Stimulated activated CD4-positive, alpha-beta T cell treated with anti-CD3 and anti-CD28 coated beads, Interleukin-4, amount 100 ng/mL, for 4 hours (primary cell): ENCODE data around the gene EYA3.

ENCODE experiments used
- DNase-seq, 2 experiments: peaks; one replicate each; pipeline ENCODE4 v3.0.0-alpha.2; 2020

The EYA3 gene

GRCh38 chr1:28088168-28088961 is at the start of gene EYA3:
Gene EYA3 (minus strand): TSS chr1:28088610. CDS start chr1:28058026, 30,584 bp downstream.
- peak; percentile 99 for DNase-seq

- DNase-seq: no peak
These were observed 48.7 kb upstream of the EYA3 start for GRCh38 chr1:28136922-28137613.

DNA sequence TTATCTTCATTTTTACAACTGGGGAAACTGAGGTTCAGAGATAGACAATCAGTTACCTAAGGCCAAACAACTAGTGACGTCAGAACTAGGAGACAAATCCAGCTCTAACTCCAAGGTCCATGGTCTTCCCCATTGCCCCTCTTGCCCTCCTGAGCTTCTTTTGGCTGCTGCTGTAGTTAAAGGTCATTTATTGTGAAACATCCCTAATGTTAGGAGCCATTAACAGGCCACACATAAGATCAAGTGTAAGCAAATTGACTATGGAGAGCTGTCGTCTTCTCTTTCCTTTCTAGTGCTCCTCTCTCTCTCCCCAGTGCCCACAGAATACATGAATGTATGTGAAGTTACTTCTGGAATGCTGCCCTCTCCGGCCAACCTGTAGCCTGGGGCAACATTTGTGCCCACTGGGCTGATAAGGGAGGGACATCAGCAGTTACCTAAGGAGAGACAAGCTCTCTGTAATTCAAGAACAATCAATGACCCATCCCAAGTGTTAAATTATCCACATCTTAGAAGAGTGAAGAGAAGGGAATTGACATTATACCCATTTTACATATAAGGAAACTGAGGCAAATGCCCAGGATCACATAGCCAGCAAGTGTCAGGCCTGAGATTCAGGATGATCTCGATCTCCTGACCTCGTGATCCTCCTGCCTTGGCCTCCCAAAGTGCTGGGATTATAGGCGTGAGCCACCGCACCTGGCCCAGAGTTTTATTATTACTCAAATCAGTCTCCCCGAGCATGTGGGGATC is 47.9 kb upstream of the EYA3 start:
- DNase-seq: no peak

GRCh38 chr1:28135371-28136168 is 47.2 kb upstream of the EYA3 start:
- DNase-seq: no peak

GRCh38 chr1:28134651-28135207 is 46.3 kb upstream of the EYA3 start:
- DNase-seq: no peak

DNA sequence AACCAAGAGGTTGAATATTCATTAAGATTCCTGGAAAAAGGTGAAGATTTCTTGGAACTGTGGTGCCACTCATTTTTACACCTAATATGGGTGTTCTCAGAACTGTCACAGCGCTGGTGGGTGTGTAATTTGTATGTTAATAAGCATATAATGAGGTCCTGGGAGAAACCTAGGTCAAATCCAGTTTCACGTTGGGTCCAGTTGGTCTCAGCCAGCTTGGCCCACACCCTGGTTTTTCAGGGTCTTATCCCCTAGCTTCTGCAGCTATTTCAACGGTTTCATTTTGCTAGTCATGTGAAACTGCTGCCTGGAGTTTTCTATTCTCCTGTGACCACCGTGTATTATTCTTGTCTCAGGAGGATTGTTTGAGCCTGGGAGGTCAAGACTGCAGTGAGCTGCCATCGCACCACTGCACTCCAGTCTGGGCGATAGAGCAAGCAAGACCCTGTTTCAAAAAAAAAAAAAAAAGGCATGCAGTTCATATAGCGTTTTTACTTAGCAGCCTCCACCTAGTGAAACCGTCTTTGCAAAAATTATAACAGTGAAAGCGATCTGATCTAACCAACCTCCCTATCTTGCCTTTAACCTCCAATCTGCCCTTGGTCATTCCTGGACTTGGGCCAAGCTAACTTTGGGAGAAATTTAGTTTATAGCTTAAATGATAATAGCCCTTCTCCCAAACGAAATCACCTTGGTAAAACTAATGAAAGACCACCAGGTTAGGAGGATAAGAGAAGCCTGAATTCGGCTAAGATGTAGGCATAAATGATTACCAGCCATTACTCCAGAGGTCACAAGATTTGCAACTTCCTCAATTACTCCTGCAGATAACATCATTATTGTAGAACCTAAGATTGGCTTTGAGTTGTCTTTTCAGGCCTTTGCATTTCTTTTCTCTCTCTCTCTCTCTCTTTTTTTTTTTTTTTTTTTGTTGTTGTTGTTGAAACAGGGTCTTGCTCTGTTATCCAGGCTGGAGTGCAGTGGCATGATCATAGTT is 44.1 kb upstream of the EYA3 start:
- DNase-seq: no peak

DNA sequence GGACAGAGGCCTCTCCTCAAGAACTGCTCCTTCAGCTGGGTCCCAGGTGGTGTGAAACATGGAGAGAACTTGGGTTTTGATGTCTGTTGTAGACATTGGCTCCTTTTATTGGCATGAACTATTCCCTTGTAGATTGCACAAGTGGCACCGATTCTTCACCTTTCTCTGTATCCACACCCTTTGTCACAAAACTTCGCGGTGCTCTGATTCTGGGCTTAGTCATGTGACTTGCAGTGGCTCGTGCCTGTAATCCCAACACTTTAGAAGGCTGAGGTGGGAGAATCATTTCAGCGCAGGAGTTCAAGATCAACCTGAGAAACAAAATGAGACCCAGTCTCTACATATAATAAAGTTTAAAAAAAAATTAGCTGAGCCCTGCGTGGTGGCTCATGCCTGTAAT is 42.5 kb upstream of the EYA3 start:
- no peak for DNase-seq

DNA sequence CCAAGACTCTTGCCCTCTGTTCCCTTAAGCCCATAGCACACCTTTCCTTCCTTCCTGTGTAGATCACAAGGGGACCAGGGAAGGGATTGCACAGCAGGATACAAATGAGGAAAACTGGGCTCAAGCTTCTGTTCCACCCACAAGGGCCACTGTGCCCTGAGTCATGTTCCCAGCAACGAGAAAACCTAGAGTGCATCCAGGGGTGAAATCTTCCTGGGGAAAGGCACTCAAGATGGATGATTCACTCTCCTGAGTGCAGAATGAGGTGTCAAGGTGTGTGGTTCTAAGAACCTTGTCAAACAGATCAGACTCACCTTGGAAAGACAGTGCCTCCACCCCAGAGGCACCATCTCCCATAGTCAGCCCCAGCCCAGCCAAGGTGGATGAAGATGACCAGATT is 40.7 kb upstream of the EYA3 start:
- DNase-seq: no peak

GRCh38 chr1:28127617-28128257 is 39.3 kb upstream of the EYA3 start:
- DNase-seq: no peak

GRCh38 chr1:28126783-28127490 is 38.5 kb upstream of the EYA3 start:
- DNase-seq: no peak

GRCh38 chr1:28126212-28126611 is 37.8 kb upstream of the EYA3 start:
- no peak for DNase-seq

DNA sequence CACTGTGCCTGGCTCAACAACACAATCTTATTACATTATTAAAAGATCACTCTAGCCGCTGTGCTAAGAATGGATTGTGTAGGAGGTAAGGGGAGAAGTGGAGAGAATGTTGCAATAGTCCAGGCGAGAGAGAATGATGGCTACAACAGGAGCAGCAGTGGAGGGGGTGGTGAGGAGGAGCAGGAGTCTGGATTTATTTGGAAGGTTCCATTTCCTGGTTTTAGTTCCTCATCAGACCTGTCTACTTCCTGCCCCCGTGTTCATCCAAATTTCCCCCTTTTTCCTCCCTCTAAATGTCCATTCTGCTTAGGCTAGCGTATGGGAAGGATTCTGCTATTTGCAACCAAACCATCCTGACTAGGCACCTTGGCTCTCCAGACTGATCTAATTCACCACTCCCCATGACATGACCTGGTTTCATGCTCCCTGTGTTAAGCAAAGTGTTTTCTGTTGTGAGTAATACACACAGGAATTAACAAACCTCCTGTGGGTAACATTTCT is 35.1 kb upstream of the EYA3 start:
- DNase-seq: no peak

DNA sequence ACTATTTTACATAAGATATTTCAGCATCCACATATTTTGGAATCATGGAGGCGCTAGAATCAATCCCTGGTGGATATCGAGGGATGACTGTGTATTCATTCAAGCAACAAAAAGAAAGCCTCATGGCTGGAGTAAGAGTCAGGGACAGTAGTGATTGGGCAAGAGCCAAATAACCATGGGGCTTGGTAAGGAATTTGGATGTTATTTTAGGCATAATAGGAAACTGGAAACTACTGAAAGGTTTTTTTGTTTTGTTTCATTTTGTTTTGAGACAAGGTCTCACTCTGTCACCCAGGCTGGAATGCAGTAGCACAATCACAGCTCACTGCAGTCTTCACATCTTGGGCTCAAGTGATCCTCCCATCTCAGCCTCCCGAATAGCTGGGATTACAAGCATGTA is 33.8 kb upstream of the EYA3 start:
- no peak for DNase-seq

DNA sequence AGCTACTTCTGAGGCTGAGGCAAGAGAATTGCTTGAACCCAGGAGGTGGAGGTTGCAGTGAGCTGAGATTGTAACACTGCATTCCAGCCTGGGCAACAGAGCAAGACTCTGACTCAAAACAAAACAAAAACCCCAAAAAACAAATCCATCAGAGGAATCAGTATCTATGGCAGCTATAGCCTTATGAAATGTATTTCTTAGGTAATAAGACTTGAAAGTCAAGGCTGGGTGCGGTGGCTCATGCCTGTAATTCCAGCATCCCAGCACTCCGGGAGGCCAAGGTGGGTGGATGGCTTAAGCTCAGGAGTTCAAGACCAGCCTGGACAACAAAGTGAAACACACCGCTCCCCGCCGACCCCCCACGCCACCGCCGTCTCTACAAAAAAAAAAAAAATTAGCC is 31.1 kb upstream of the EYA3 start:
- DNase-seq: no peak

DNA sequence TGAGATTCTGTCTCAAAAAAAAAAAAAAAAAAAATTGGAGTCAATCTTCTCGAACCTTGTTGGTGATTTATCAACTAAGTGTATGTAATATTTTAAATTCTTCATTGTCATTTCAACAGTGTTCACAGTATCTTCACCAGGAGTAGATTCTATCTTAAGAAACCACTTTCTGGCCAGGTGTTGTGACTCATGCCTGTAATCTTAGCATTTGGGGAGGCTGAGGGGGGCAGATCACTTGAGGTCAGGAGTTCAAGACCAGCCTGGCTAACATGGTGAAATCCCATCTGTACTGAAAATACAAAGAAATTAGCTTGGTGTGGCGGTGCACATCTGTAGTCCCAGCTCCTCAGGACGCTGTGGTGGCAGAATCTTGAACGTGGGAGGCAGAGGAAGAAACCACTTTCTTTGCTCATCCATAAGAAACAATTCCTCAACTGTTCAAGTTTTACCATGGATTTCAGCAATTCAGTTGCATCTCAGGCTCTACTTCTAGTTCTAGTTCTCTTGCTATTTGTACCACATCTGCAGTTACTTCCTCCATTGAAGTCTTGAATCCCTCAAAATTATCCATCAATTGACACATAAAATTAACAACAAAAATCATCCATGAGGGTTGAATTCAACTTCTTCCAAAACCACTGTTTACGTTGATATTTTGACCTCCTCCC is 30.4 kb upstream of the EYA3 start:
- DNase-seq: no peak

- DNase-seq: peak; percentile 9 to 12
These were observed 26.9 kb upstream of the EYA3 start for GRCh38 chr1:28115267-28115666.

DNA sequence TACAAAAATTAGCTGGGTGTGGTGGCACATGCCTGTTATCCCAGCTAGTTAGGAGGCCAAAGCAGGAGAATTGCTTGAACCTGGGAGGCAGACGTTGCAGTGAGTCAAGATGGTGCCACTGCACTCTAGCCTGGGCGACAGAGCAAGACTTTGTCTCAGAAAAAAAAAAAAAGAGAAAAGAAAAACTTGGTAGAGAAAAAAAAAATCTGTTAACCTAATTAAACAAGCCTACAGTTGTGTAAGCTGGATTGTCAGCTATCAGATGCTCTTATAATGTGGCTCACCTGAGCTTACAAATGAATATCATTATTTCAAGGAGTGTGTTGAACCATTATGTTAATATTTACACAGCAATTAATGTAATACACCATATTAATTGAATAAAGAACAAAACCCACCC is 26.4 kb upstream of the EYA3 start:
- DNase-seq: no peak

DNA sequence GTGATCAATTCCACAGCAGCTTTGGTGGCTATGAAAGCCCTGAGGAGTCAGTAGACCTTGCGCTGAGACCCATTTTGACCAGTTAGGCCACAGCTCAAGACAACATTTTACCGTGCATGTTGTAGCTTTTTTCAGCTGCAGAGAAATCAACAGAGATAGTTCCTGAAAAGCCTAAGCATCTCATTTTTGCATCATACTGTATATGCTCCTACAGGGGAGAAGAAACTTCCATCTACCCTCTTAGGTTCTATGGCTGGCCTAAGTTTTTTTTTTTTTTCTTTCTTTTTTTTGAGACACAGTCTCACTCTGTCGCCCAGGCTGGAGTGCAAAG is 24.8 kb upstream of the EYA3 start:
- no peak for DNase-seq
